Endothelial cell of umbilical vein (primary cell): ENCODE results near the gene NCKAP5. TPM values are rescaled to one million over a fixed set of nuclear protein-coding genes. Genes with fewer than 3 reads are reported as not detected.

ENCODE experiments used
- BruUV-seq: library from RNA; stranded (reverse); fragments of 400-500 nt; replicated peaks from 2 replicates; lab custom pipeline; 2021; lab: Mats Ljungman, UMichigan
- CTCF ChIA-PET: fragments of 300-600, 350-600 bp; sonication (Branson Sonifier 250); formaldehyde crosslinking; loops from one replicate; lab custom pipeline; 2021; ENCODE audit warnings: antibody characterized with exemption, inconsistent platforms; lab: Charles Lee
- POLR2A ChIA-PET: fragments of 300-600, 350-600 bp; sonication (Branson Sonifier 250); formaldehyde crosslinking; loops from one replicate; lab custom pipeline; 2021; ENCODE audit warnings: antibody characterized with exemption, inconsistent platforms; lab: Charles Lee
- DNase-seq: peaks from one replicate; pipeline ENCODE4 v3.0.0-alpha.2; 2011; ENCODE audit warnings: low read depth, low spot score
- FAIRE-seq: peaks from 2 replicates; lab custom pipeline; 2011; peaks lifted over from hg19 to GRCh38; lab: Jason Lieb, UNC
- H2AFZ ChIP-seq: 2 replicates; pipeline ENCODE4 v1.6.0; 2012; ENCODE audit warnings: low read depth, low read length, control low read depth, inconsistent platforms
- H3K27ac ChIP-seq: 2 replicates; pipeline ENCODE4 v1.5.1; 2011; ENCODE audit warnings: low read depth, mild to moderate bottlenecking, control low read depth, low read length, moderate library complexity; ENCODE audit not compliant: insufficient read depth
- H3K27me3 ChIP-seq, 2 experiments: 2 replicates each; pipeline versions ENCODE4 v1.6.0 to v1.6.1; 2011; ENCODE audit warnings: low read length in 2 of 2, mixed read lengths in 1 of 2; ENCODE audit not compliant: control insufficient read depth in 2 of 2, insufficient read depth in 2 of 2
- H3K36me3 ChIP-seq, 2 experiments: 2 replicates in 1 of 2; 3 replicates in 1 of 2; pipeline ENCODE4 v1.5.1; 2011; ENCODE audit warnings: low read length in 2 of 2, mild to moderate bottlenecking in 1 of 2, moderate library complexity in 1 of 2; ENCODE audit not compliant: control insufficient read depth in 2 of 2, insufficient read depth in 2 of 2; ENCODE audit errors: extremely low read depth in 1 of 2
- H3K4me1 ChIP-seq: 3 replicates; pipeline ENCODE4 v1.5.1; 2011; ENCODE audit warnings: mild to moderate bottlenecking, low read length; ENCODE audit not compliant: control insufficient read depth, insufficient read depth; ENCODE audit errors: extremely low read depth
- H3K4me2 ChIP-seq: 2 replicates; pipeline ENCODE4 v1.6.1; 2011; ENCODE audit warnings: low read length, control low read depth, mixed read lengths; ENCODE audit not compliant: insufficient read depth
- H3K4me3 ChIP-seq, 3 experiments: fragments of 200-600 bp in 1 of 3; sonication (generic), shearing (Covaris generic) in 1 of 3; replicated peaks in 1 of 3; 2 replicates each; pipeline ENCODE4 v1.5.1; 2011 to 2016; ENCODE audit warnings: control low read depth in 3 of 3, low read length in 3 of 3, mild to moderate bottlenecking in 2 of 3, inconsistent platforms in 1 of 3, low read depth in 1 of 3, moderate library complexity in 1 of 3; ENCODE audit not compliant: insufficient read depth in 1 of 3
- H3K79me2 ChIP-seq: 2 replicates; pipeline ENCODE4 v1.6.0; 2012; ENCODE audit warnings: low read length, inconsistent platforms; ENCODE audit not compliant: control insufficient read depth, insufficient read depth
- H3K9ac ChIP-seq: replicated peaks from 2 replicates; pipeline ENCODE3; 2011; ENCODE audit warnings: low read length, control low read depth; ENCODE audit not compliant: insufficient read depth; ENCODE audit errors: extremely low read depth
- H3K9me1 ChIP-seq: replicated peaks from 3 replicates; pipeline ENCODE4 v1.6.0; 2011; ENCODE audit warnings: mild to moderate bottlenecking, low read length; ENCODE audit not compliant: control insufficient read depth, insufficient read depth; ENCODE audit errors: extremely low read depth
- H3K9me3 ChIP-seq: replicated peaks from 2 replicates; pipeline ENCODE4 v1.5.1; 2012; ENCODE audit warnings: low read length, inconsistent platforms; ENCODE audit not compliant: control insufficient read depth, insufficient read depth
- H4K20me1 ChIP-seq: replicated peaks from 2 replicates; pipeline ENCODE3; 2011; ENCODE audit warnings: mild to moderate bottlenecking, low read length; ENCODE audit not compliant: control insufficient read depth, insufficient read depth; ENCODE audit errors: extremely low read depth
- CTCF ChIP-seq, 2 donors: IDR thresholded peaks; 1 replicate in 1 of 2; 2 replicates in 1 of 2; pipeline ENCODE4 v1.5.1; 2011; ENCODE audit warnings: low read length in 2 of 2, mild to moderate bottlenecking in 2 of 2, moderate library complexity in 2 of 2, control low read depth in 1 of 2, inconsistent platforms in 1 of 2, low read depth in 1 of 2; ENCODE audit not compliant: insufficient read depth in 1 of 2; ENCODE audit errors: extremely low read depth in 1 of 2
- EZH2 ChIP-seq: IDR thresholded peaks from 2 replicates; pipeline ENCODE4 v1.6.1; 2012; ENCODE audit warnings: borderline replicate concordance, low read depth, mild to moderate bottlenecking, moderate library complexity, low read length, inconsistent platforms; ENCODE audit not compliant: severe bottlenecking
- FOS ChIP-seq: IDR thresholded peaks from 2 replicates; pipeline ENCODE4 v1.6.1; 2011; ENCODE audit warnings: mild to moderate bottlenecking, low read length, moderate library complexity, borderline replicate concordance; ENCODE audit not compliant: insufficient read depth
- GATA2 ChIP-seq: IDR thresholded peaks from 2 replicates; pipeline ENCODE4 v1.7.0; 2011; ENCODE audit warnings: low read depth, mild to moderate bottlenecking, moderate library complexity, mixed read lengths, low read length; ENCODE audit not compliant: insufficient read length, insufficient read depth
- JUN ChIP-seq: IDR thresholded peaks from 2 replicates; pipeline ENCODE4 v1.6.1; 2011; ENCODE audit warnings: borderline replicate concordance, low read depth; ENCODE audit not compliant: insufficient read length, insufficient read depth
- POLR2A ChIP-seq: IDR thresholded peaks from 2 replicates; pipeline ENCODE4 v1.6.1; 2012; ENCODE audit warnings: low read depth, mild to moderate bottlenecking, control low read depth, low read length
- dilution Hi-C: fragments of 300-500 bp; cut with MboI; formaldehyde crosslinking; loops from one replicate; pipeline ENCODE4 v1.15.0; 2019; ENCODE audit warnings: low sequenced_read_pairs; ENCODE audit not compliant: extremely low pct_ligation_motif_present
- intact Hi-C: fragments of 100-400 bp; cut with micrococcal nuclease; formaldehyde crosslinking; loops from one replicate; pipeline ENCODE4 v1.10.0; 2022
- polyA plus RNA-seq, 4 experiments: library from polyadenylated mRNA; depleted of rRNA in 3 of 4; stranded (reverse) in 3 of 4; unstranded in 1 of 4; fragments of >200 nt; gene quantifications; 2 replicates each; pipeline versions ENCODE4 v1.2.1 to v1.2.3, GENCODE V29; 2011 to 2012; ENCODE audit warnings: missing spikeins in 1 of 4
- total RNA-seq: library from RNA; stranded (reverse); gene quantifications from 2 replicates; pipeline ENCODE4 v1.2.3, GENCODE V29; 2021

Gene NCKAP5
- total and polyA plus RNA-seq, 2 donors (not counting 3 experiments of a cell fraction or from before 2014, with no cell fraction given) = 0.47 to 3.3 TPM

GRCh38 chr2:132665401-132666140, 902.7 kb downstream of the NCKAP5 start:
- intact Hi-C loops = no loop called here
- POLR2A ChIA-PET = no interaction called here
- no peak overlapping the region for H3K4me2 ChIP-seq
- no peak overlapping the region for H3K27ac ChIP-seq
- peaks cover 11% of the 10 kb centered on the region for H3K79me2 ChIP-seq
- no peaks in the 10 kb centered on the region for H3K9me3 ChIP-seq
- H3K4me3 ChIP-seq = no peak overlapping the region
- CTCF ChIA-PET = no interaction called here
- DNase-seq = no peak
- FAIRE-seq = no peak
- H3K9me1 ChIP-seq = no peaks in the 10 kb centered on the region
- H4K20me1 ChIP-seq = no peaks in the 10 kb centered on the region
- TF ChIP-seq GATA2 (no peak), EZH2 (no peak), CTCF (IDR thresholded peaks at IDR 0.05; ENCODE audit: extremely low read depth in 1 of 2, insufficient read depth in 1 of 2, low read depth in 1 of 2, low read length in 2 of 2) (no peak)
- H3K9ac ChIP-seq = no peak overlapping the region
- H3K4me1 ChIP-seq = peaks cover 17% of the 10 kb centered on the region
- no TSS peak for BruUV-seq
- H2AFZ ChIP-seq = no peak overlapping the region
- dilution Hi-C loops = no loop called here
- H3K36me3 ChIP-seq = peaks cover 0 to 9% of the 10 kb centered on the region in 2 experiments
- no peaks in the 10 kb centered on the region for H3K27me3 ChIP-seq

GRCh38 chr2:132664096-132664495, 904.2 kb downstream of the NCKAP5 start:
- H3K36me3 ChIP-seq = peaks cover 0 to 9% of the 10 kb centered on the region in 2 experiments
- H3K4me2 ChIP-seq = no peak overlapping the region
- FAIRE-seq = no peak
- H3K79me2 ChIP-seq = peaks cover 2% of the 10 kb centered on the region
- ChIA-PET POLR2A (no interaction called here), CTCF (interaction anchor here (1.4 kb wide), 1 partner anchor 12 kb away, joined by 5 read pairs; no protein-coding TSS in a partner anchor)
- intact Hi-C loops = no loop called here
- DNase-seq = no peak
- dilution Hi-C loops = no loop called here
- H3K4me3 ChIP-seq = no peak overlapping the region
- H3K9ac ChIP-seq = no peak overlapping the region
- peaks cover 17% of the 10 kb centered on the region for H3K4me1 ChIP-seq
- BruUV-seq = no TSS peak
- no peaks in the 10 kb centered on the region for H4K20me1 ChIP-seq
- no peak overlapping the region for H3K27ac ChIP-seq
- no peaks in the 10 kb centered on the region for H3K9me1 ChIP-seq
- no peaks in the 10 kb centered on the region for H3K27me3 ChIP-seq
- no peaks in the 10 kb centered on the region for H3K9me3 ChIP-seq
- no peak for TF ChIP-seq POLR2A
- no peak for TF ChIP-seq JUN
- no peak for TF ChIP-seq FOS
- no peak overlapping the region for H2AFZ ChIP-seq
